HTR-8/SVneo (cell line): Measurements from ENCODE around the gene HMHB1.
A peak's percentile ranks its signal among the peaks of the same experiment; 100 is the strongest.
"Not testable (repeated sequence)": the region's sequence is repeated elsewhere in the genome, so short reads cannot be mapped to it uniquely, and the experiment has no call there.

ENCODE experiments used
- DNase-seq: peaks from one replicate; pipeline ENCODE4 v3.0.0; 2011; ENCODE audit warnings: low spot score, mixed read lengths; ENCODE audit not compliant: insufficient read length
- FAIRE-seq: peaks from 2 replicates; lab custom pipeline; 2011; peaks lifted over from hg19 to GRCh38; lab: Jason Lieb, UNC

The HMHB1 gene

GRCh38 chr5:143800715-143801114 is 11.2 kb upstream of the HMHB1 start:
- DNase-seq (no peak), FAIRE-seq (no peak)

DNA sequence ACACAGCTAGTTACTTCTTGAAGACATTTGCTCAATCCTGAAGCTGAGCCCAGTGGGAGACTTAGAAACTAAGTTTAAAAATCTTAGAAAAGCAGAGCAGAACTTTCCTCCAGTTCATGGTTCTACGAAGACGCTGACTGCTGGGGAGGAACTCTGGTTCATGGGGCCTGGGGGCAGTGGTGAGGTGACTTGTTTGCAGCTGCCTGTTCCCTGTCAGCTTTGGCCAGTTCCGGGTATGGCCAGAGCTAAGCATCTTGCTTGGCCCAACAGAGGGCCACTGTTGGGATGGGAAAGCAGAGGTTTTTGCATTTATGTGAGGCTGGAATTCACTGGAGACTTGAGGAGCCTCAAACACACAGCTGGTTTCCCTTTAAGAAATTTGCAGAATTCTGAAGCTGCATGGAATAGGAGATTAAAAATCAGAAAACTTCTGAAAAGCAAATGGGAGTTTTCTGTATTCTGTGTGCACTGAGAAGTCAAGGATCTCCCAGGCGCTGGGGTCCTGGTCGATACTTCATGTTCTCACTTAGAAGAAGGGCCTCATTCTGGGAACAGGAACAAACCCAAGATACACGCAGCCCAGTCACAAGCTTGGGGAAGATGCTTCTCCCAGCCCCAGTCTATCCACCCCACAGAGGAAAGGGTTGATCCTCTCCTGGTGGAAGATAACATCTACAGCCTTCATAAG is 10.6 kb upstream of the HMHB1 start:
- DNase-seq = no peak
- FAIRE-seq = no peak

DNA sequence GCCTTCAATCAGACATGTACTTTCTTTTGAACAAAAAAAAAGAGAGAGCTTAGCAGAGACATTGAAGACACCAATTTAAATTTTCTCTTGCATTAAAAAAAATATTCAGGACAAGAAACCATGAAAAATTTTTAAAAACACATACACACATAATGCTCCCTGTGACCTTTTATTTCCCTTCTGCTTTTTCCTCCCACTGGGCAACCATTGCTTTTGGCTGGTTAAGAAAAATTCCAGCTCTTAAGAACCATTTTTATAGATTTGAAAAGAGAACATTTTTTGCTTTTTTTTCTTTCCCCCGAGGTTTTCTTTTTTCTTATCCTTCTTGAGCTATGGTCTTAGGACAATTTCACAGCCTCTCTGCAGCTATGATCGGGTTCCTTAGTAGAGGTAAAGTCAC is 6.1 kb upstream of the HMHB1 start:
- no peak for FAIRE-seq
- no peak for DNase-seq

DNA sequence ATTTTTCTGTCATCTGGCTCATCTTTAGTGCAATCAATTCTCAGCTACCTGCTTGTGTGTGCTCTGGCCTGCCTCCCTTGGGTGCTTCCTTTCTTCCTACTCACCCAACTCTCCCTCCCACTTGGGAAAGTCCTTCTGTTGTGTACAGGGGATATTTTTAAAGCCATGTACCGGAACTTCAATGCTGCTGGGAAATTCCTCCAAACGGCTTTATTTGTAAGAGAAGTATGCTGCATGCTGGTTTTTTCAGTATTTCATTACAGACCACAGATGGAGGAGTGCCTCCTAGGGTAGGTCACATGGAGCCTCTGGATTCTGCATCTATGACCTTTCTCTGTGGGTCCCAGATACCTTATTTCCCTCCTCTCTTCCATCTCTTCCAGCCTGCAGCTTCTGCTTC is 5.4 kb upstream of the HMHB1 start:
- FAIRE-seq = no peak
- DNase-seq = no peak

- no peak for FAIRE-seq
- no peak for DNase-seq
Observed at GRCh38 chr5:143807401-143807800, 4.6 kb upstream of the HMHB1 start.

GRCh38 chr5:143816370-143816769 is 4.4 kb downstream of the HMHB1 start:
- DNase-seq, FAIRE-seq: not testable (repeated sequence)

DNA sequence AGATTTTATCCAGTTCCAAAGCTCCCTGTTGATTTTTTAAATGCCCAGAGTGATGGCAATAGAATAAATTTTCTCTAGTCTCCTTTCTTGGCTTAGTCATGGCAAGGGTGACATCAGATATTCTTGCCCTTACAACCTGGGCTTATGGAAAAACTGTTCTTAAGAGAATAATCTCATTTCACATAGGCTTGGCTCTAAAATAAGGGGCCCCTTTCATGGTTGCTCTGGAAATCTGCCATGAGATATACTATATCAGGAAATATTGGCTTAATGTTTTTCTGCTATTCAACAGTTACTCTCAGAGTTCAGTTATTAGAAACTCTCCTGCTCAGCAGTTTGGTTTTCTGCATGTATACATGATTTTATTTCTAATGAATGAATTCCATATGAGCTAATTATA is 7.8 kb downstream of the HMHB1 start:
- no peak for DNase-seq
- no peak for FAIRE-seq

DNA sequence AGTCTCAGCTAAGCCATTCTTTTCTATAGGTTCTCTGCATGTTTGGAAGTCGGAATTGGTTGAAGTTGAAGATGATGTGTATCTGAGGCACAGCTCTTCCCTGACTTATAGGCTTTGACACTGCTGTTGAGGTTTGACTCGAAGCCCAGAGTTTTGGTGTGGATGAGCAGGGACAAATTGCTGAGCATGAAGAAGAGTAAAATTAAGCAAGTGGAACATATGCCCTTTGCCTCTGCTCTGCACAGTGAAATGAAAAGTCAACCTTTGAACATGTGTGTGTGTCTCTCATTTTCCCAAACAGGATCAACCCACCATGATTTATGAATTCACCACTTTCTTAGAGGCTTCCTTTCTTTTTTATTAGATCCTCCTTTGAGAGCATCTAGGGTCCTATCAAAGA is 8.5 kb downstream of the HMHB1 start:
- DNase-seq (no peak), FAIRE-seq (no peak)

DNA sequence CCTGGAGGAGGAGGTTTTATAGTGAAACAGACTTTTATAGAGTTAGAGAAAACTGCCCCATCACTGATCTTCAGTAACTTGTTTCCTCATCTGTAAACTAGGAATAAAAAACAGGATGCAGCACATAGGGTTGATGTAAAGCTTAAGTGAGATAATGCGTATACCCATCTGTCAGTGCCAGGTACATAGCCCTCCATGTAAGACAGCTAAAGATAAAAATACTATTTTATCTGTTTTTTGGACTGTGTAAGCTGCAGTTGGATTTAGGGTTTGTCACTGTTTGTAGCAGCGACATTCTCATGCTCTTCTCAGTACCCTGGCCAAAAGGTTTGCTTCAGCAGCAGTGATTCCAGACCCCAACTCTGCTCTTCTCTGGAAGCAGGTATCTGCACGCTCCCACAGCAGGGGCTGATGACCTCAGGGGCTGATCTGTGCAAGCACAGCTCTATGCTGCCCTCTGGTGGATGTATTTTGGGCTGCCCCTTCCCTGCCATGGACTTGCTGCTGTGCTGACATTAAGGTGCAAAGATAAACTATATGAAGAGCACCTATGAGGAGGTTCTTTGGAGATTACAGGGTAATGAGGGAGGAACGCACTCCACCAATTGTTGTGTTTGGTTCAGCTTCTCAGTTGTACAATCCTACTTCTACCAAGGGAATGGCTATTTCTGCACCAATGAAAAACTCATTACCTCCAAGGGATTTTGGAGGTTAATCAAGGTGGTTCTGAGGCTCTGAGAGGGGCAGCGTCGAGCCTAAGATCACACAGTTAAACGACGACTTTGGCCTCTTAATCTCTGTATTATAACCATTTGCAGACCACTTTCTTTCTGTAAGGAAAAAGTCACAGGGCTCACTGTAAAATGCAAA is 13.1 kb downstream of the HMHB1 start:
- FAIRE-seq (peak; percentile 91), DNase-seq (peak; percentile 76)

- DNase-seq (no peak), FAIRE-seq (no peak)
Observed at GRCh38 chr5:143826951-143827444, 15.0 kb downstream of the HMHB1 start.

DNA sequence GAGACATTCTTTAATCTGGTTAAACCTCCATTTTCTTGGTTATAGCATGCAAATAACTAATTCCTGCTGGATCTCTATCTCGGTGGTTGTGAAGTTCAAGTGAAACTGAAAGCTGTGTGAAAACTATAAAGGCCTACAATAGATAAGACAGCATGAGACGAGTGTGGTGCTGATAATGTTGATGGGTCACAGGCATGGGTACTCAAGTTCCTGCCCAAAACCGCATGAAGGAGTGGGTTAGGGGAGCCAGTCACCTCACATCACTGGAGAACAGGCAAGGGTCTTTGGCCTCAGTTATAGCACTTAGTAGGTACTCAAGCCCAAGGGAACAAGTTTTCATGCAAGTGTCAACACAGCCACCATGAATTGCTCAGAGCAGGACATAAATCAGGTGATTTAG is 16.7 kb downstream of the HMHB1 start:
- DNase-seq (no peak), FAIRE-seq (no peak)

DNA sequence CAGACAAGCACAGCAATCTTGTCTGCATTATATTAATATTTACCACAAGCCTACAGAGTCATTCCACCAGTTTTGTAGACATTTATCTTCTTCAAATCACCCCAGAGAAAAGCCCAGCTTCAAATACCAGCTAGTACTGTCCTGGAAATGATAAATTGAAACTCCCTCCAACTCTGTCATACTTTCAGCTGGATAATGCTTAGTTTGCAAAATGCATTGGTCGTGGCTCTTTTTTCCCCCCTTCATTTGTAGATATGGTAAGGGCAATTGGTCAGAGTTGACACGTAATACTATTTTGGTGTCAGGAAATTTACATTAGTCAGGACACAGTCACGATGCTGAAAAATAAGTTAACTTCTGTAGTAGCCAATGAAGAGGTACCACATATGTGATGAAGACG is 21.2 kb downstream of the HMHB1 start:
- FAIRE-seq (no peak), DNase-seq (no peak)

DNA sequence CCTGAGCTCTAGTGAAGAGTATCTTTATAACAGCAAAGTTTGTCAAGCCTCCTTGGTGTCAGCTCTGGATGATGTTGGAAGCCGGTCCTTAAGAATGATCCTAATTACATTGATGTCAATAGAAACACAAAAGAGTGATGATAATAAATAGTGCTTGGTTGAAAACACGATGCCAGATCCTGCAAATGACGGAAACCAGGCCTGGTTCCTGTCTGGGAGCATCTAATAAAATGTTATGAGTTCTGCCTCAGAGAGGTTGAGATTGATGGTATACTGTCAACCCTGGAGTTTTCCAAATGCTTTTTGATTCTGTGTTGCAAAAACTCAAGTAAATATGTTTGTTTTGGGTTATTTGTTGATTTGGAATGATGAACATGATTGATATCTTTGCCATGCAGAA is 23.3 kb downstream of the HMHB1 start:
- FAIRE-seq (no peak), DNase-seq (no peak)

- DNase-seq = no peak
Observed at GRCh38 chr5:143836161-143836725, 24.3 kb downstream of the HMHB1 start.

DNA sequence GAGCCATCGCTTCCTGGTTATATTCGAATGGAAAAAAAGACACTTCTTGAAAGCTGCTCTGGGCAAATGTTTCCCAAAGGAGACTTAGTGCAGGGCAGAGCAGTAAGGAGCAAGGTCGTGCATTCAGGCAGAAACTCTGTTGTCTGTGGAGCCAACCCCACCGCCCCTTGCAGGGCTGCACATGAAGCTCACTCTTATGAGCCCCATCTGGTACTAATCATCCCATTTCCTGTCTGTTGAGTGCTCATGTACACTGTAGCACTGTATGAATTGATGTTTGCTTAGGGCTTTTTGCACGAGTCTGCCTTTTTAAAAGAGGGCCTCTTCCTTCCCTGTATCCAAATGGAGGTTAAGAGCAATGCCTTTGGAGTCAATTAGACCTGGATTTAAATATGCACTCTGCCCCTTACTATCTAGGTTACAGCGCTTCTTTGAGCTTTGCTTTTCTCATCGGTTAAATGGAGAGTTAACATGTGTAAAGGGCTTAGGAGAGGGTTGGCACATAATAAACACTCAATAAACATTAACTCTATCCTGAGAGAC is 25.4 kb downstream of the HMHB1 start:
- DNase-seq (no peak), FAIRE-seq (no peak)

More at GRCh38 chr5:143836161-143836725, 24.3 kb downstream of the HMHB1 start:
- FAIRE-seq = no peak

DNA sequence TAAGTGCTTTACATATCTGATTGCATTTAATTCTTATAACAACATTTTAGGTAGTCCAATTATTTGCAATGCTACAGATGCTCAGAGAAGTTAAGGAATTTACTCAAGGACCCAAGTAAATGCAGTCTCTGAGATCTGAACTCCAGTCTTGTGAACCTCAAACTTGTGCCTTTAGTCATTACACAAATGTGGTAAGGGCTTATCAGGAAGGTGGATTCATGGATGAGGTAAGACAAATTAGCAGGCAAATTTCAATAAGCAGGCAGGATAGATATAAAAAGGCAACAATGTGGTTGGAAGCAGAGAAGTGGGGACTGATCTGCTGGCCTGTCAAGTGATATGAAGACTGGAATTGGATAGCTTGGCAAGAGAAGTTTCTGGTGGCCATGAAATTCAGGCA is 29.5 kb downstream of the HMHB1 start:
- no peak for FAIRE-seq

DNA sequence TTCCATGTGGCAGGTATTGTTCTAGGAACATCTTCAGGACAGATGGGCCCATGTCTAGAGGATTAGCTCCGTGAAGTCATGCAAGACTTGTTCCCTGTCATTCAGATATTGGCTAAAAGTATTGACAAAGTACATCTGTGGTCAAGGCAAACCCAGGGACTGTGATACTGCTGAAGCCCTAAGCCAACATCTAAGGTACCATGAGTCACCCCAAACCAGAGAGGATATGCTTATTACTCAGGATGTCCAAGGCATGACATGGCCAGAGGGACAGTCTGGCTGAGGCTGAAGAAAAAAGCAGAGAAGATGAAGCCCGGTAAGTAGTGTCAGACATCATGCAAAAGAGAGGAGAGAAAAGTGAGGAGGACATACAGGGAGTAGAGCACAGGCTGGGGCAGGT is 31.0 kb downstream of the HMHB1 start:
- DNase-seq (no peak), FAIRE-seq (no peak)

More for the DNA sequence above, 29.5 kb downstream of the HMHB1 start:
- DNase-seq = no peak

DNA sequence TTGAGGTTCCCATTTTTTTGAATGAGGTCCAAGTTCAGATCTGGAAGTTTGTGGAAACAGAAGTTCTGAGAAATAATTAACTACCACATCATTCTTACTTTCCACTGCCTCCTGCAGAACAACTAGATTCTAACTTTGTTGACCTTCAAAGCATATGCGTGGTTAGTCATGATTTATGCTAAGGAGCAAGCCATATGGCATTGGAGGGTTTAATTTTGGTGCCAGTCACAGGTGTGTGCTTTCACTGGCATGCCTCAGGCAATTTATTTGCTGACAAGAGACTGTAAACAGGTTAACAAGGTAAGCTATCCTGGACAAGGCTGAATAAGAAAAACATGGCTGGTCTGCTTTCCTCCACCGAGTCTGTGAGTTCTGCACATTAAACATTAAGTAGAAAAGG is 31.5 kb downstream of the HMHB1 start:
- DNase-seq (no peak), FAIRE-seq (no peak)

DNA sequence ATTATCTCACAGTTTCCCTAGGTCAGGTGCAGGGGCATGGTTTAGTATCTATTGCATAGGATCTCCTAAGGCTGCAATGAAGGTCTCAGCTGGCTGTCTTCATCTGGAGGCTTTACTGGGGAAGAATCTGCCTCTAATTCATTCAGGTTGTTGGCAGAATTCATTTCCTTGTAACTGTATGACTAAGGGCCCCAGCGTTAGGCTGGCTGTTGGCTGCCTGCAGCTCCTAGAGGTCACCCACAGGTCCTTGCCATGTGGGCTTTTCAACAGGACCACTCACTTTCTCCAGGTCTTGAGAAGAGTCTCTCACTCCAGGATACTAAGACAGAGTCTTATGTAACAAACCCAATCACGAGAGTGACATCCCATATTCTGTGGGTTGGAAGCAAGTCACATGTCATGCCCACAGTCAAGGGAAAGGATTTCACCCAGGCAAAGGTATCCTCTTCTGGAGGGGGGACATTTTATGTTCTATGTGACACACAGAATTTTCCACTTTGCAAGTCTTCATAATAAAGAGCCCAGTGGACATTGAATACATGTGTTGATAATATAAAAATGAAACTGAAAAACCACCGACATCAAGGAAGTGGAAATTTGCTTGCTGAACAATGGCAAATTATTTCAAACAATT is 38.2 kb downstream of the HMHB1 start:
- FAIRE-seq (no peak), DNase-seq (no peak)

- no peak for FAIRE-seq
- no peak for DNase-seq
Observed at GRCh38 chr5:143851383-143851782, 39.4 kb downstream of the HMHB1 start.
